OCI-LY1 (cell line): Measurements from ENCODE around the gene SOCS6.

Source experiments
- H2AFZ ChIP-seq: fragments of 200-600 bp; sonication (generic), shearing (Covaris generic); 2 replicates; pipeline ENCODE4 v1.6.0; 2014; ENCODE audit warnings: antibody characterized with exemption, mild to moderate bottlenecking, low read length
- H3F3A ChIP-seq: fragments of 200-600 bp; sonication (generic), shearing (Covaris generic); 2 replicates; pipeline ENCODE4 v1.6.0; 2014; ENCODE audit warnings: mild to moderate bottlenecking, antibody characterized with exemption, low read length, moderate library complexity; ENCODE audit not compliant: insufficient read depth
- H3K27ac ChIP-seq: fragments of 200-600 bp; sonication (generic); 2 replicates; pipeline ENCODE4 v1.5.1; 2014; ENCODE audit warnings: low read length, mixed run types, mild to moderate bottlenecking, low read depth; ENCODE audit not compliant: poor library complexity, severe bottlenecking
- H3K27me3 ChIP-seq: fragments of 200-600 bp; sonication (generic); 2 replicates; pipeline ENCODE4 v1.6.0; 2014; ENCODE audit warnings: antibody characterized with exemption, mild to moderate bottlenecking, low read length, moderate library complexity; ENCODE audit not compliant: insufficient read depth
- H3K36me3 ChIP-seq: fragments of 200-600 bp; sonication (generic); 2 replicates; pipeline ENCODE4 v1.6.1; 2014; ENCODE audit warnings: mild to moderate bottlenecking, antibody characterized with exemption, low read length, moderate library complexity, mixed read lengths; ENCODE audit not compliant: insufficient read depth
- H3K4me1 ChIP-seq: fragments of 200-600 bp; sonication (generic); 2 replicates; pipeline ENCODE4 v1.5.1; 2014; ENCODE audit warnings: mild to moderate bottlenecking, low read length, moderate library complexity; ENCODE audit not compliant: insufficient read depth, severe bottlenecking
- H3K4me2 ChIP-seq: fragments of 200-600 bp; sonication (generic), shearing (Covaris generic); 2 replicates; pipeline ENCODE4 v1.6.1; 2014; ENCODE audit warnings: low read length
- H3K4me3 ChIP-seq: fragments of 200-600 bp; sonication (generic); 2 replicates; pipeline ENCODE4 v1.5.1; 2014; ENCODE audit warnings: low read length, low read depth, mild to moderate bottlenecking, mixed read lengths; ENCODE audit not compliant: poor library complexity, severe bottlenecking
- H3K79me2 ChIP-seq: fragments of 200-600 bp; shearing (Covaris generic); 2 replicates; pipeline ENCODE4 v1.6.1; 2016; ENCODE audit warnings: mixed run types, low read length, mixed read lengths; ENCODE audit not compliant: insufficient read depth
- H3K9ac ChIP-seq: fragments of 200-600 bp; sonication (generic), shearing (Covaris generic); 2 replicates; pipeline ENCODE4 v1.6.1; 2014; ENCODE audit warnings: mild to moderate bottlenecking, low read length, mixed read lengths
- H3K9me2 ChIP-seq: fragments of 200-600 bp; sonication (generic), shearing (Covaris generic); 2 replicates; pipeline ENCODE4 v1.6.1; 2014; ENCODE audit warnings: low read depth, mild to moderate bottlenecking, low read length, mixed read lengths
- H3K9me3 ChIP-seq: fragments of 200-600 bp; shearing (Covaris generic); 2 replicates; pipeline ENCODE4 v1.6.1; 2014; ENCODE audit warnings: low read length, mixed read lengths
- H4K20me1 ChIP-seq: fragments of 200-600 bp; sonication (generic), shearing (Covaris generic); 2 replicates; pipeline ENCODE4 v1.6.0; 2016; ENCODE audit warnings: mild to moderate bottlenecking, low read length; ENCODE audit not compliant: insufficient read depth
- EZH2 ChIP-seq: fragments of 200-600 bp; sonication (generic), shearing (Covaris generic); IDR thresholded peaks from 2 replicates; pipeline ENCODE4 v1.8.0; 2017; ENCODE audit warnings: borderline replicate concordance, mixed run types, mild to moderate bottlenecking, antibody characterized with exemption, low read length, moderate library complexity, mixed read lengths
- TF ChIP-seq, protein P1 (sequence below): fragments of 200-600 bp; sonication (generic), shearing (Covaris generic); IDR thresholded peaks from 2 replicates; pipeline ENCODE4 v1.5.1; 2017; ENCODE audit warnings: mild to moderate bottlenecking, antibody characterized with exemption, low read length, moderate library complexity, mixed read lengths

Gene SOCS6

DNA sequence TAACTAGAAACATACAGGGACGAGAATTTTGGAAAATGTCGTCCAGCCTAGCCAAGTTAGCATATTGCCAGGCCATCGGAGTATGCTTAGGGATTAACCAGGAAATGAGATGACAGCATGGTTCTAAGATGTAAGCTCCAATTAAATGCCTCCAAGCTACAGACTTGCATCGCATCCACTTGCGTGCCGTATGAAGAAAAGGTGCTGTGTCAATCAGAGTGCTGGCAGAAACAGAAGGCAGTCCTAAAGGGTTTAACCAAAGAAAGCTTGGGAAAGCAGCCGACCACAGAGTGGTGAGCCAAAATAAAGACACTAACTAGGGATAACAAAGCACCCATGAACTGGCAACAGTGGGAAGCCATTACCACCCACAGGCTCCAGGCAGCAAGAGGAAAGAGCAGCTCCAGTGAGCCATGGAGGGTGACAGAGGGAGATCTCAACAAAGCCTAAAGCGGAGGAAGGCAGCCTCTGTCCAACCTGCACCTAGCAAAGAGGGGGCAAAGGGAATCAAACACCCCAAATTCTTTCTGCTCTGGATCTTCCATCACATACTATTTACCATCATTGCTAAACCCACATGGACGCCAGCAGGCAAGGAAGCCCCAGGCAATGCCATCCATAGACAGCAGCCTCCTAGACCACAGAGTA lies 27.6 kb upstream of the SOCS6 start:
- TF ChIP-seq, protein P1, sequence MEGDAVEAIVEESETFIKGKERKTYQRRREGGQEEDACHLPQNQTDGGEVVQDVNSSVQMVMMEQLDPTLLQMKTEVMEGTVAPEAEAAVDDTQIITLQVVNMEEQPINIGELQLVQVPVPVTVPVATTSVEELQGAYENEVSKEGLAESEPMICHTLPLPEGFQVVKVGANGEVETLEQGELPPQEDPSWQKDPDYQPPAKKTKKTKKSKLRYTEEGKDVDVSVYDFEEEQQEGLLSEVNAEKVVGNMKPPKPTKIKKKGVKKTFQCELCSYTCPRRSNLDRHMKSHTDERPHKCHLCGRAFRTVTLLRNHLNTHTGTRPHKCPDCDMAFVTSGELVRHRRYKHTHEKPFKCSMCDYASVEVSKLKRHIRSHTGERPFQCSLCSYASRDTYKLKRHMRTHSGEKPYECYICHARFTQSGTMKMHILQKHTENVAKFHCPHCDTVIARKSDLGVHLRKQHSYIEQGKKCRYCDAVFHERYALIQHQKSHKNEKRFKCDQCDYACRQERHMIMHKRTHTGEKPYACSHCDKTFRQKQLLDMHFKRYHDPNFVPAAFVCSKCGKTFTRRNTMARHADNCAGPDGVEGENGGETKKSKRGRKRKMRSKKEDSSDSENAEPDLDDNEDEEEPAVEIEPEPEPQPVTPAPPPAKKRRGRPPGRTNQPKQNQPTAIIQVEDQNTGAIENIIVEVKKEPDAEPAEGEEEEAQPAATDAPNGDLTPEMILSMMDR, result no peak
- no peak for TF ChIP-seq EZH2
- H4K20me1 ChIP-seq, result no peaks in the 10 kb centered on the region
- H3F3A ChIP-seq, result no peaks in the 10 kb centered on the region
- H3K4me1 ChIP-seq, result no peaks in the 10 kb centered on the region
- H3K27ac ChIP-seq, result no peak overlapping the region
- no peaks in the 10 kb centered on the region for H3K27me3 ChIP-seq
- no peak overlapping the region for H3K4me2 ChIP-seq
- no peak overlapping the region for H3K4me3 ChIP-seq
- no peak overlapping the region for H2AFZ ChIP-seq
- no peaks in the 10 kb centered on the region for H3K36me3 ChIP-seq
- no peaks in the 10 kb centered on the region for H3K9me3 ChIP-seq
- H3K9ac ChIP-seq, result no peak overlapping the region
- no peaks in the 10 kb centered on the region for H3K79me2 ChIP-seq
- H3K9me2 ChIP-seq, result no peaks in the 10 kb centered on the region

DNA sequence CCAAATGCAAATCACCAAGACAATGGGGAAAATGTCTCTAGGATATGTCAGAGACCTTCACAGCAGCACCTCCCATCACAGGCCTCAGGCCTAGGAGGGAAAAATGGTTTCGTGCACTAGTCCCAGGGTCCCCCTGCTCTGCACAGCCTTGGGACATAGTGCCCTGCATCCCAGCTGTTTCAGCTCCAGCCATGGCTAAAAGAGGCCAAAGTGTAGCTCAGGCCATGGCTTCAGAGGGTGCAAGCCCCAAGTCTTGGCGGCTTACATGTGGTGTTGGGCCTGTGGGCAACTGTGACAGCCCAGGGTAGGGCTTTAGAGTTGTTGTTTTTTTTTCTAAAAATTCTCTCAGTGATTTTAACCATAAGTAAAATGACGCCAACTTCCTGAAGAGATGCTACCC lies 25.5 kb upstream of the SOCS6 start:
- Histone ChIP-seq H3K4me2 (no peak overlapping the region), H3K4me1 (no peaks in the 10 kb centered on the region), H3F3A (no peaks in the 10 kb centered on the region), H3K9me2 (no peaks in the 10 kb centered on the region), H2AFZ (no peak overlapping the region), H3K9me3 (no peaks in the 10 kb centered on the region), H3K79me2 (no peaks in the 10 kb centered on the region), H3K27ac (no peak overlapping the region), H4K20me1 (no peaks in the 10 kb centered on the region), H3K4me3 (no peak overlapping the region), H3K9ac (no peak overlapping the region), H3K27me3 (no peaks in the 10 kb centered on the region), H3K36me3 (no peaks in the 10 kb centered on the region)
- no peak for TF ChIP-seq EZH2
- TF ChIP-seq, protein P1, result no peak

DNA sequence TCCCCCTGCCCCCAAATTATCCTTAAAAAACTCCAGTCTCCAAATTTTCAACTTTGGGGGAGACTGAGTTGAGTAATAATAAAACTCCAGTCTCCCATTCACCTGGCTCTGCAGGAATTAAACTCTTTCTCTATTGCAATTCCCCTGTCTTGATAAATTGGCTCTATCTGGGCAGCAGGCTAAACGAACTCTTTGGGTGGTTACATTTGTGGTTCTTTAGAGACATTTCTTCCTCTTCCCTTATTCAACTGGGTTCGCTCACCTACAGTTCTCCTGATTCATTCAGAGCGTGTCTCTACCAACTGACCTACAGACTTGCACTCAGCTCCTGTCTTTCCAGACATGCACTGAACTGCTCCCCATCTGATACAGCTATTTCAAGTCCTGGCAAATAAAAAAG lies 17.1 kb upstream of the SOCS6 start:
- H3K9ac ChIP-seq, result no peak overlapping the region
- H3K9me2 ChIP-seq, result no peaks in the 10 kb centered on the region
- no peaks in the 10 kb centered on the region for H3F3A ChIP-seq
- H3K27ac ChIP-seq, result no peak overlapping the region
- TF ChIP-seq EZH2, result no peak
- TF ChIP-seq, protein P1, result no peak
- H3K4me3 ChIP-seq, result no peak overlapping the region
- no peak overlapping the region for H2AFZ ChIP-seq
- H3K9me3 ChIP-seq, result no peaks in the 10 kb centered on the region; the same call in 1 of the 2 replicates
- no peaks in the 10 kb centered on the region for H3K4me1 ChIP-seq
- 0 out of 2 replicates have a peak, but pooled peaks cover 4% of the 10 kb centered on the region for H3K27me3 ChIP-seq
- no peak overlapping the region for H3K4me2 ChIP-seq
- no peaks in the 10 kb centered on the region for H3K36me3 ChIP-seq
- no peaks in the 10 kb centered on the region for H3K79me2 ChIP-seq
- H4K20me1 ChIP-seq, result no peaks in the 10 kb centered on the region
